OCI-LY1 (cell line): Measurements from ENCODE around the gene CPT1B.

ENCODE experiments used
- H2AFZ ChIP-seq: fragments of 200-600 bp; sonication (generic), shearing (Covaris generic); 2 replicates; pipeline ENCODE4 v1.6.0; 2014; ENCODE audit warnings: antibody characterized with exemption, mild to moderate bottlenecking, low read length
- H3F3A ChIP-seq: fragments of 200-600 bp; sonication (generic), shearing (Covaris generic); 2 replicates; pipeline ENCODE4 v1.6.0; 2014; ENCODE audit warnings: mild to moderate bottlenecking, antibody characterized with exemption, low read length, moderate library complexity; ENCODE audit not compliant: insufficient read depth
- H3K27ac ChIP-seq: fragments of 200-600 bp; sonication (generic); 2 replicates; pipeline ENCODE4 v1.5.1; 2014; ENCODE audit warnings: low read length, mixed run types, mild to moderate bottlenecking, low read depth; ENCODE audit not compliant: poor library complexity, severe bottlenecking
- H3K27me3 ChIP-seq: fragments of 200-600 bp; sonication (generic); 2 replicates; pipeline ENCODE4 v1.6.0; 2014; ENCODE audit warnings: antibody characterized with exemption, mild to moderate bottlenecking, low read length, moderate library complexity; ENCODE audit not compliant: insufficient read depth
- H3K36me3 ChIP-seq: fragments of 200-600 bp; sonication (generic); 2 replicates; pipeline ENCODE4 v1.6.1; 2014; ENCODE audit warnings: mild to moderate bottlenecking, antibody characterized with exemption, low read length, moderate library complexity, mixed read lengths; ENCODE audit not compliant: insufficient read depth
- H3K4me1 ChIP-seq: fragments of 200-600 bp; sonication (generic); 2 replicates; pipeline ENCODE4 v1.5.1; 2014; ENCODE audit warnings: mild to moderate bottlenecking, low read length, moderate library complexity; ENCODE audit not compliant: insufficient read depth, severe bottlenecking
- H3K4me2 ChIP-seq: fragments of 200-600 bp; sonication (generic), shearing (Covaris generic); 2 replicates; pipeline ENCODE4 v1.6.1; 2014; ENCODE audit warnings: low read length
- H3K4me3 ChIP-seq: fragments of 200-600 bp; sonication (generic); 2 replicates; pipeline ENCODE4 v1.5.1; 2014; ENCODE audit warnings: low read length, low read depth, mild to moderate bottlenecking, mixed read lengths; ENCODE audit not compliant: poor library complexity, severe bottlenecking
- H3K79me2 ChIP-seq: fragments of 200-600 bp; shearing (Covaris generic); 2 replicates; pipeline ENCODE4 v1.6.1; 2016; ENCODE audit warnings: mixed run types, low read length, mixed read lengths; ENCODE audit not compliant: insufficient read depth
- H3K9ac ChIP-seq: fragments of 200-600 bp; sonication (generic), shearing (Covaris generic); 2 replicates; pipeline ENCODE4 v1.6.1; 2014; ENCODE audit warnings: mild to moderate bottlenecking, low read length, mixed read lengths
- H3K9me2 ChIP-seq: fragments of 200-600 bp; sonication (generic), shearing (Covaris generic); 2 replicates; pipeline ENCODE4 v1.6.1; 2014; ENCODE audit warnings: low read depth, mild to moderate bottlenecking, low read length, mixed read lengths
- H3K9me3 ChIP-seq: fragments of 200-600 bp; shearing (Covaris generic); 2 replicates; pipeline ENCODE4 v1.6.1; 2014; ENCODE audit warnings: low read length, mixed read lengths
- H4K20me1 ChIP-seq: fragments of 200-600 bp; sonication (generic), shearing (Covaris generic); 2 replicates; pipeline ENCODE4 v1.6.0; 2016; ENCODE audit warnings: mild to moderate bottlenecking, low read length; ENCODE audit not compliant: insufficient read depth
- CTCF ChIP-seq: fragments of 200-600 bp; sonication (generic), shearing (Covaris generic); IDR thresholded peaks from 2 replicates; pipeline ENCODE4 v1.5.1; 2017; ENCODE audit warnings: mild to moderate bottlenecking, antibody characterized with exemption, low read length, moderate library complexity, mixed read lengths
- EZH2 ChIP-seq: fragments of 200-600 bp; sonication (generic), shearing (Covaris generic); IDR thresholded peaks from 2 replicates; pipeline ENCODE4 v1.8.0; 2017; ENCODE audit warnings: borderline replicate concordance, mixed run types, mild to moderate bottlenecking, antibody characterized with exemption, low read length, moderate library complexity, mixed read lengths

CPT1B gene

GRCh38 chr22:50572965-50573364 lies 5.3 kb downstream of the CPT1B start:
- Histone ChIP-seq H3K79me2 (no peaks in the 10 kb centered on the region), H2AFZ (no peak overlapping the region), H3K36me3 (peaks cover 89% of the 10 kb centered on the region), H3K4me2 (no peak overlapping the region), H3K9me3 (no peaks in the 10 kb centered on the region), H3K9ac (no peak overlapping the region), H4K20me1 (no peaks in the 10 kb centered on the region), H3K27me3 (no peaks in the 10 kb centered on the region), H3K9me2 (no peaks in the 10 kb centered on the region), H3K4me1 (peaks cover 7% of the 10 kb centered on the region), H3K4me3 (no peak overlapping the region), H3K27ac (no peak overlapping the region), H3F3A (no peaks in the 10 kb centered on the region)
- no peak for TF ChIP-seq EZH2
- TF ChIP-seq CTCF, result no peak

- Histone ChIP-seq H3F3A (no peaks in the 10 kb centered on the region), H3K79me2 (no peaks in the 10 kb centered on the region), H3K9me2 (no peaks in the 10 kb centered on the region), H3K9ac (no peak overlapping the region), H3K36me3 (peaks cover 87% of the 10 kb centered on the region), H3K9me3 (no peaks in the 10 kb centered on the region), H3K4me2 (no peak overlapping the region), H3K4me1 (peaks cover 7% of the 10 kb centered on the region), H3K27ac (no peak overlapping the region), H2AFZ (no peak overlapping the region), H3K27me3 (no peaks in the 10 kb centered on the region), H3K4me3 (no peak overlapping the region), H4K20me1 (no peaks in the 10 kb centered on the region)
- TF ChIP-seq CTCF (no peak), EZH2 (no peak)
These were observed 6.7 kb downstream of the CPT1B start for GRCh38 chr22:50571264-50572175.

GRCh38 chr22:50570861-50571260 lies 7.4 kb downstream of the CPT1B start:
- Histone ChIP-seq H4K20me1 (no peaks in the 10 kb centered on the region), H3K9me2 (no peaks in the 10 kb centered on the region), H3K9ac (no peak overlapping the region), H3K9me3 (no peaks in the 10 kb centered on the region), H3K4me2 (no peak overlapping the region), H3K27ac (no peak overlapping the region), H3K79me2 (no peaks in the 10 kb centered on the region), H3F3A (no peaks in the 10 kb centered on the region), H3K36me3 (peaks cover 80% of the 10 kb centered on the region), H3K27me3 (no peaks in the 10 kb centered on the region), H3K4me3 (no peak overlapping the region), H2AFZ (no peak overlapping the region), H3K4me1 (peaks cover 7% of the 10 kb centered on the region)
- TF ChIP-seq CTCF (no peak), EZH2 (no peak)
